ENCODE results near the gene BTN3A1. TPM values are rescaled to one million over a fixed set of nuclear protein-coding genes. Genes with fewer than 3 reads are reported as not detected.
"Not testable (repeated sequence)": the region's sequence is repeated elsewhere in the genome, so short reads cannot be mapped to it uniquely, and the experiment has no call there.

The BTN3A1 gene
- polyA plus RNA-seq (2014; cell fraction: cytosol; rRNA removed): 0.12 TPM in 1 of 2 replicates, not detected in the other
- 0.08 and 0.46 TPM in 2 replicates for polyA plus RNA-seq (2014; cell fraction: nucleus; rRNA removed)

DNA sequence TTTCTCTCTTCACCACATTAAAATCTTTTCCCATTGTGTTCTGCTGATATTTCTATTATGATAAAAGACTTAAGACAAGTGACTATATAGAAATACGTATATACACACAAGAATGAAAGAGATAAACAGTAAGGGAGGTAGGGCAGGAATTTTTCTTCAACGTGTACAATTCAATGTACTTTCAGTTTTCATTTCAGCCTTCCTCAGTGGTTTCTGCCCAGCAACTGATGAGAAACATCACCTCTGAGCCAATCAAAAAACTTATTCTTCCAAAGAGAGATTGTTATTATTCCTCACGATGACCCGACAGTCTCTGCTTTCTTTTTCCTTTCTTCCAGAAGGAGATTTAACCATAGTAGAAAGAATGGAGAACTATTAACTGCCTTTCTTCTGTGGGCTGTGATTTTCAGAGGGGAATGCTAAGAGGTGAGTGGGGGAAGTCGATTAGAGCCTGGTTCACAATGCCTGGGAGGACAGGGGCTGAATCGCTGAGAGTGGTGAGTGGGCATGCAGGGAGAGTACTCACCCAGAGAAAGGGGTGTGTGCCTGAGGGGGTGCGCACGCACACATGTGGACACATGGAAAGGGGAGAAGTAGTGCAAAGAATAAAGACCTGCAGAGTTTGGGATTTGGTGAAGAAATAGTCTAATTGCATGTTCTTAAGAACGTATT lies at the start of gene BTN3A1:
BTN3A1 (plus strand) TSS at position 289 of the 672 bp plus-strand sequence. CDS start 3,289 bp downstream, outside the sequence.
- DNase-seq (ENCODE audit: low spot score): peak; percentile 44

DNA sequence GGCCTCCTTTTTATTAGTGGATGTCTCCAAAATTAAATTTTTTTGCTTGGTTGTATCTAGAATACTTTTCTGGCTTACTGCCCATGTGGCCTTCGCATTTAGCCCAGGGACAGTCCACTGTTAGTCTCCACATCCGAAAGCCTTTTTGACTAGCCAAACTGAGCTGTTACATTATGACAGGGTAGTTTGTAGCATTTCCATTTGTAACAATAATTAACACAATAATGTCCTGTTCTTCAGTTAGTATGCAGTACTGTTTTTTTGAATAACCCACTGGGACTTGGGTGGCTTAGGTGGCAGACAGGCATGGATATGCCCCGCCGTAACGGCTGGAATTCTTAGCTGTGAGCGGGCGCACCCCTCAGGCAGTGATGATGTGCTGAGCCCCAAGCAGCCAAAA lies 49.8 kb upstream of the BTN3A1 start:
- no peak for DNase-seq (ENCODE audit: low spot score)

DNA sequence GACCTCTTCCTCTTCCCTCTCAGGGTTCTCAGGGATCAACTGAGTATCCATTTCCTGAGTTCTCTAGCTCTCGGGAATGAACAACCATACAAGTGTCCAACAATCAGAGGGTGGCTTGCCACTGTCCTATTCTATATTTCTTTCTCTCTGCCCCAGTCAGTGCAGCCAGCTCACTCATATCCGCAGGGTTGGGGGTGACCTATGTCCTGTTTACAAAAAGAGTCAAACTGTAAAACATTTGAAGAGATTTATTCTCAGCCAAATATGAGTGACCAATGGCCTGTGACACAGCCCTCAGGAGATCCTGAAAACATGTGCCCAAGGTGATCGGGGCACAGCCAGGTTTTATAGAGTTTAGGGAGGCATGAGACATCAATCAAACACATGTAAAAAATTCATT lies 47.9 kb upstream of the BTN3A1 start:
- DNase-seq (ENCODE audit: low spot score): no peak

DNA sequence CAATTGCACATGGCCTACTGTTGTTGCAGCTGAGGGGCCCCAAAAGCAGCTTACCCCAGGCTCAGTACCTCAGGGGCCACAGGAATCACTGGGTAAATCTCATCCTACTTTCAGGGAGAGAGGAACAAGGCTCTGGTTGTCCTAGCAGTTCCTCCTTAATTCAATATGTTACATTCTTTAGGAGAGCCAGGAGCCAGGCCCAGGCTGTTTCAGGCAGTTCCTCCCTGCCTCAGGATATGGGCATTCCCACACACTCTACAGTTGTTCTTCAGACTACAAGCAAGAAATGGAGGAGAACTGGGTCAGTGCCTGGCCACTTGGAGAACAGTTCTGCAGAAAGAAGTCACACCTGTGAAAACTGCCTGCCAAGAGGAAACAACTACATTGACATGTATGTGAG lies 46.7 kb upstream of the BTN3A1 start:
- DNase-seq (ENCODE audit: low spot score): no peak

DNA sequence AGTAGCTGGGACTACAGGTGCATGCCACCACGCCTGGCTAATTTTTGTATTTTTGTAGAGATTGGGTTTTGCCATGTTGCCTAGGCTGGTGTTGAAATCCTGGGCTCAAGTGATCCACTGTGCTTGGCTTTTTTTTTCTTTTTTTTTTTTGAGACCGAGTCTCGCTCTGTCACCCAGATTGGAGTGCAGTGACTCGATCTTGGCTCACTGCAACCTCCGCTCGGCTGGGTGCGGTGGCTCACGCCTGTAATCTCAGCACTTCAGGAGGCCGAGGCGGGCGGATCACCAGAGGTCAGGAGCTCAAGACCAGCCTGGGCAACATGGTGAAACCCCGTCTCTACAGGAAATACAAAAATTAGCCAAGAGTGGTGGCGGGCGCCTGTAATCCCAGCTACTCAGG lies 44.5 kb upstream of the BTN3A1 start:
- DNase-seq (ENCODE audit: low spot score): not testable (repeated sequence)

DNA sequence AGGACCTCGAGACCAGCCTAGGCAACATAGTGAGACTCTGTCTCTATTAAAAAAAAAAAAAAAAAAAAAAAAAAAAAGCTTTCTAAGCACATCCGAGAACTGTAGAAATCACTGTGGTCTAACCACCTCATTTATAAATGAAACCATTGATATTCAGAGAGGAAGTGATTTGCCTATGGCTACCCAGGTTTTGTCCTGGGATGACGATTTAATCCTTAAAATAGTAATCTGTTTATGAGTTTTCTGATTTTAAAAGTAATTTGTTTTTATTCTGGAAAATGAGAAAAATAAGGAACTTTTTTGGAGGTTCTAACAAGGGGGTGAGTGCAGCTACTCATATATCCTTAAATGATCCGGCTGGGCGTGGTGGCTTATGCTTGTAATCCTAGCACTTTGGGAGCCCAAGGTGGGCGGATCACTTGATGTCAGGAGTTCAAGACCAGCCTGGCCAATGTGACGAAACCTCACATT lies 43.5 kb upstream of the BTN3A1 start:
- DNase-seq (ENCODE audit: low spot score): no peak

DNA sequence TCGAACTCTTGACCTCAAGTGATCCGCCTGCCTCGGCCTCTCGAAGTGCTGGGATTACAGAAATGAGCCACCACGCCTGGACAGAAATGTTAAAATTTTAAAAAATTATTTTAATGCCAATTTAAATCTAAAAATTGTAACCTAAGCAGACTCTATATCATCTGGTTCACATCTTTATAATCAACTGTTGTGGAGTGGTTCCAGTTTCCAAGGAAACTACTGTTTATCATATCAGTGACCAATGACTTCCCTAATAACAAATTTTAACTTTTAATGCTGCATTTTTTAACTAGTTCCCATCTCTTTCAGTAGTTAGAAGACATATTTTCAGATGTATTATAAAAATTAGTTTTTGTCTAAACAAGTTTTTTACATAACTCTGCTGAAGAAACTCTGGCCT lies 42.3 kb upstream of the BTN3A1 start:
- no peak for DNase-seq (ENCODE audit: low spot score)

DNA sequence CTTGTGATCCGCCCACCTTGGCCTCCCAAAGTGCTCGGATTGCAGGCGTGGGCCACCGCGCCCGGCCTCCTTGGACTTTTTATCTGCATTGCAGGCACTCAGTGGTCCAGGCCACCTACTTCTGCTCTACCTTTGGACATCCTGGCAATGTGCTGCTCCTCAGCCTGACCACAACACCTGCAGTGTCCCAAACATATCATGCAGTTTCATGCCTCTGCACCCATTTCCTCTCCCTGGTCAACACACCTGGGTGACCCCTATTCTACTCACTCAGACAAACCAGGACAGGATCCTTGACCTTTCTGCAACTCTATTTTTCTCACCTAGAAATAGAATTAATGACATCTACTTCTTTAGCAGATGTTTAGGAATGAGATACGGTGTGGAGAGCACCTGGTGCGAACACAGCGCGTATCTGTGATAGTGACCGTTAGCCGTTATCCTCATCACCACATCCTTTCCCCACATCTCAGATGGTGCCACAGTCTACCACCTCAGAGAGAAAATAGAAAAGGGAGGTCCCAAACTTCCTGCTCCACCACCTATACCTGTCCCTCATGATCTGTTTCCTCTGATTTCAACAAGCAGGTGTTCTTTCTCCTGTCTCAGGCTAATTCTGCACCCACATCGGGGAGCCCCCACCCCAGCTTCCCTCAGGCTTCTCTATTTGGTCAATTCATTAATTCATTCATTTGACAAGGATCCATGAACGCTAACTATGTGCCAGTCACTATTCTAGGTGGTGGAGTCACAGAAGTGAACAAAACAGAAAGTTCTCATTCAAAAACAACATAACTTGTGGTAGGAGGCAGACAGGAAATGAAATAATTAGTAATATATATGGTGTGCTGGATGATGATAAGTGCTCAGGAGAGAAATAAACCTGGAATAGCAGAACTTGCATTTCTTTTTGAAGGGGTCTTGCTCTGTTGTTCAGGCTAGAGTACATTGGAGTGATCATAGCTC lies 41.3 kb upstream of the BTN3A1 start:
- no peak for DNase-seq (ENCODE audit: low spot score)

DNA sequence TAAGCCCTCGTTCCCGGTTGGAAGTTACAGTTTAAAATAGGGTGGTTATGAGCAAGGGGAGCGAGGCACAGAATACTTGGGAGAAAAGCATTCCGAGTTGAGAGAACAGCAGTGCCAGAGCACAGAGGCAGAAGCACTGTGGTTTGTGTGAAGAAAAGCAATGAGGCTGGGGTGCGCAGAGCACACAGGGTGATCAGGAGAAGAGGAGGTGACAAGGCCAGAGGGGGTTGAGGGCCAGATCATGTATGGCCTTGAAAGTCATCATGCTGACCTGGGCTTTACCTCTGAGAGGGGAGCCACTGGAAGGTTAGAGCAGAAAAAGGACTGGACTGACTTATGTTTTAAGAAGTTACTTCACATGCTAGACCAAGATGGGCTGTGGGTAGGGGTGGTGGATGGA lies 40.5 kb upstream of the BTN3A1 start:
- DNase-seq (ENCODE audit: low spot score): no peak

DNA sequence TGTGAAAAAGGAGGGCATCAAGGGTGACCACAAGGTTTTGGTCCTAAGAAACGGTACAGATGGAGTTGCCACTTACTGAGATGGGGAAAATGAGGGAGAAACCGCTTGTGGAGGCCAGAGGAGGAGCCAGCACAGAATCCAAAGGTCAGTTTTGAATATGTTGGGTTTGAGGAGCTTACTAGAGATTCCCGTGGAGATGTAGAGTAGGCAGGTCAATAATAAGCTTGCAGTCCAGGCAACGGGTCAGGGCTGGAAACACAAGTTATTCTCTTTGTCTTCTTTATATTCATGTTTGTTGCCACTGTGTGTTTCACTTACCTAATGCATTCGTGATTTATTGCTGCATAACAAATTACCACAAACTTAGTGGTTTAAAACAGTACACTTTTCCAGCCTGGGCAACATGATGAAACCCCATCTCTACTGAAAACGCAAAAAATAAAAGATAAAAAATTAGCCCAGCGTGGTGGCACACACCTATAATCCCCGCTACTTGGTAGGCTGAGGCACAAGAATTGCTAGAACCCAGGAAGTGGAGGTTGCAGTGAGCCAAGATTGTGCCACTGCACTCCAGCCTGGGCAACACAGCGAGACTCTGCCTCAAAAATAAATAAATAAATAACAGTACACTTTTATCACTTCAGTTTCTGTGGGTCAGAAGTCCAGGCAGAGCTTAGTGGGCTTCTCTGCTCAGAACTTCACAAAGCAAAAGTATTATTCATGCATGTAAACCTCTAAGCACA lies 39.8 kb upstream of the BTN3A1 start:
- DNase-seq (ENCODE audit: low spot score): no peak

DNA sequence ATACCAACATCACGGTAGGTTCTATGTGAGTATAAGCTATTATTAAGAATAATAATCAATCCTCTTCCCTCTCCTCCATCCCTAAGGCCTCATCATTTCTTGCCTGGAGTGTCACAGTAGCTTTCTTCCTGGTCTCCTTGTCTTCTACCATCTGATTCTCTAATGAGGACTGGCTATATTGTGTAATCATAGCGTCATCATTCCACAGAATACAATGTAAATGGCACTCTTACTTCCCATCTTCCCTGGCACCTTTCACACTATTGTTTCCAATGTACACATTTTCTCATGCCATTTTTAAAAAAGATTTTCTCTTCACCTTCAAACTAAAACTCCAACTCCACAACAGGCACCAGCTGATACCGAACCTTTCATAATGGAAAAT lies 39.2 kb upstream of the BTN3A1 start:
- DNase-seq (ENCODE audit: low spot score): no peak

DNA sequence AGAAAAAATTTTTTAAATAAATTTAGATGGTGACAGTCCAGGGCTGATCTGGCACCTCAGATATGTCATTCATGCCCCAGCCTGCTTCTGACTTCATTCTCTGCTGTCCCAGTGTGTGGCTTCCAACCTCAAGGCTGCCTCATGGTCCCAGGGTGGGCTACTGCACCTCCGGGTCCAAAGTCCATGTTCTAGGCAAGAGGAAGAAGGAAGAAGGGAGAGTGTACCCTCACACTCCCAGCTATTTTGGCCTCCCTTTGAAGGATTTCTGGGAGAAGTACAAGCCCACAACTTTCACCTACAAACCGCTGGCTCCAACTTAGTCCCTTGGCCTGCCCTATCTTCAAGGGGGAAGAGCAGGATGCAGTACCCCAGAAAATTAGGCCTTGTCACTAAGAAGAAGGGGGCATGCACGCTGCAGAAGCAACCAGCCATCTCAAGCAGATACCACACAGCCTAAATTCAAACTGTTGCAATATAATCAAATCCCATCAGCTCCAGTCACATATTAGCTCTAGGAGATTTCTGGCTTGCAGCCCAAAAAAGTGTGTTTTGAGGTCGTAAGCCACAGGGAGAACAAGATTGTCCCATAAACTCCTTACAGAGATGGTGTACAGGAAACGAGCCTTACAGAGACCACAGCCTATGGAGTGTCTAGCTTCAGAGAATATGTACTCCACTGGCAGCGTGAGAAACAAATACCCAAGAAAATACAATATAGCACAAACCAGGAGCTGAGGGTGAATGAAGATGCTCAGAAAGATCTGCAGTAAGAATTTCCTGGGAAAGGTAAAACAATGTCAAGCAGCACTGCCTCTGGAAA lies 38.0 kb upstream of the BTN3A1 start:
- no peak for DNase-seq (ENCODE audit: low spot score)

DNA sequence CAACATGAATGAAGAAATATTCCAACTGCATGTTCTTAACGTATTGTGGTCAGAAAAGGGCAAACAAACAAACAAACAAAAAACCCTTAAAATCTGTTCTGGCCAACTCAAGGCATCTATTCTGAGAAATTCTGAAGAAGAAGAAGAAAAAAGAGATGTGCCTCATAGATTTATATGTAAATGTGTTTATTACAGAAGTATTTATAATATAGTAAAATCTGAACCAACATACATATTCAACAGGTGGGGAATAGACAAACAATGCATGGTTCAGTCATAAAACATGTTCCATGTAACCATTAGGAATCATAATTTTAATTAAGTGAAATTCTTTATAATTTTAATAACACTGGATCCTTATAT lies 36.5 kb upstream of the BTN3A1 start:
- no peak for DNase-seq (ENCODE audit: low spot score)

DNA sequence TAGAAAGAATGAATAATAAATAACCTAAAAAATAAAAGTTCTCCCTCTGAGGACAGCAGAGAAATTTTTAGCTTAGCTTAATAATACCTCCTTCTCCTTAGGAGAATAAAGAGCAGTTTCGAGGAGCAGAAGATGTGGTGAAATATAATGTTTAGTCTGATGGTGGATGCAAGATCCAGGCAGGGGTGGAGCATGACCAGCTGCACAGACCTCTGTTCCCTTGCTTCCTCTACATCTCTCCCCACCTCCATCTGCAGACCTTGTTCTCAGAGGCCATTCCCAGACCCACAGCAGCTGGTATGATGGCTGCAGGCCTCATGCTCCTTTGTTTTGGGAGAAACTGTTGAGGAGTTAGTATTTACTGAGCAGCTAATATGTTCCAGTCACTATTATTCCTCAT lies 35.6 kb upstream of the BTN3A1 start:
- no peak for DNase-seq (ENCODE audit: low spot score)

DNA sequence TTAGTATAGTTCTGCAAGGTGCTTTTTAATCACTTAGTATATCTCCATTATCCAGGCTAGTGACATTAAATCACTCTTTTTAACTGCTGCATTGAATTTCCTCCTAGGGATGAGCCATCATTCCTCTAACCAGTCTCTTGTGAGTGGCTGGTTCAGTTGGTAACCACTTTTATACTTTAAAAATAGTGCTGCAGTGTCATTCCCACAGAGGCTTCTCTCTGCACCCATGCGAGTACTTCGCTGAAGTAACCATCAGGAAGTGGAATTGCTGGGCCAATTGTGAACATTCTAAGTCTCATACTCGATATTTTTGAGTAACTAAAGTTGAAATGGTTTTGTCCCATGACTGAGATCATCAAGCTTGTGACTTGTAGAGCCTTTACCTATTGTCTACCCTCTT lies 35.0 kb upstream of the BTN3A1 start:
- DNase-seq (ENCODE audit: low spot score): no peak

DNA sequence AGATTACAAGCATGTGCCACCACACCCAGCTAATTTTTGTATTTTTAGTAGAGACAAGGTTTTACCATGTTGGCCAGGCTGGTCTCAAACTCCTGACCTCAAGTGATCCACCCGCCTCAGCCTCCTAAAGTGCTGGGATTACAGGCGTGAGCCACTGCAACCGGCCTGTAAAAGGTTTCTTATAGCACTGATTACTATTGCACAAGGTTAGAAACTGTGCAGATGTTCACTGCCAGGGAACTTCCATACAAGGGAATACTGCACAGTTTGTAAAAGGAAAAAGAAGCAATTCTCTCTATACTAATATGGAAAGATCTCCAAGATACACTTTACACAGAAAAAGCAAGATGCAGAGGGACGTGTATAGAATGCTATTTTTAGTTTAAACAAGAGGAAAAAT lies 30.3 kb upstream of the BTN3A1 start:
- DNase-seq (ENCODE audit: low spot score): not testable (repeated sequence)

DNA sequence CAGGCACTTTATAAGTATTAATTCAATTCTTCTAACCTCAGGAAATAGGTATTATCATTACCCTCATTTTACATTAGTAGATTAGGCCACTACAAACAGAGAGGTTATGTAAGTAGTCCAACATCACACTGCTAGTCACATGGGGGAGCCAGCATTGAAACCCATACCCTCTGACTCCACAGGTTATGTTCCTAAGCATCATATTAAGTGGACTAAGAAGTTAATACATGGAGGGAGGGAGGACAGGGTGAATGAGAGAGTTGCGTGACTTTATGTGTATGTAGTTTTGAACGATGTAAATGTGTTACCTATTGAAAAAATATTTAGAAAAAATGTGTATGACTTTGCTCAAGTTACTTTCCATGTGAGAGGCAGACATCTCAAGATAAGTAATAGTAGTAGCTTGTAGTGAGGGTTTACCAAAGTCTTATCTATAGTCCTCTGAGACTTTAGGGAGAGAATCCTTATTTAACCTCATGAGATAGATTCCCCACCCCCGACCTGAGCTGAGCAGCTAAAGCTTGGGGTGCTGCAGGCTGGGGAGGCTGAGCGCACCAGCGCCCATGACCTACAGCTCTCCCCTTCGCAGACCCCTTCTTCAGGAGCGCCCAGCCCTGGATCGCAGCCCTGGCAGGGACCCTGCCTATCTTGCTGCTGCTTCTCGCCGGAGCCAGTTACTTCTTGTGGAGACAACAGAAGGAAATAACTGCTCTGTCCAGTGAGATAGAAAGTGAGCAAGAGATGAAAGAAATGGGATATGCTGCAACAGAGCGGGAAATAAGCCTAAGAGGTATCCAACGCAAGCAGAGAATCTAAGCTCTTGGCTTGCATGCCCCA lies 29.5 kb upstream of the BTN3A1 start:
- no peak for DNase-seq (ENCODE audit: low spot score)

DNA sequence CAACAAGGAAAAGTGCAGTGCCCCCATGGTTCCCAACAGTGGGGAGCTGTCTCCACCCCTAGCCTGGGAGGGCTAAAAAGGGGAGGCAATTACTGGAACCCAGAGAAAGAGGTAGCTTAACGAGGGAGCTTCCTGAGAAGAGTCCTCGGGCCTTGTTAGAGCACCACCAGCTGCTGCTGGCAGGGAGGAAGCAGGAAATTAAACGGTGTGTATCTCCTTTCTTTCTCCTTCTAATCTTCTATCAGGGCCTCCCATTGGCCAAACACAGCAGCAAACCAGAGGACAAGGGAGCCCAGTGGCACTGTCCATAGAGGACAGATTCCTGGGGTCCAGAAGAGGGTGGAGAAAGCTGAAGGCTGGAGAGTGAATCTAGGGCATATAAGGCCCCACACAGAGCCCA lies 26.8 kb upstream of the BTN3A1 start:
- DNase-seq (ENCODE audit: low spot score): no peak

DNA sequence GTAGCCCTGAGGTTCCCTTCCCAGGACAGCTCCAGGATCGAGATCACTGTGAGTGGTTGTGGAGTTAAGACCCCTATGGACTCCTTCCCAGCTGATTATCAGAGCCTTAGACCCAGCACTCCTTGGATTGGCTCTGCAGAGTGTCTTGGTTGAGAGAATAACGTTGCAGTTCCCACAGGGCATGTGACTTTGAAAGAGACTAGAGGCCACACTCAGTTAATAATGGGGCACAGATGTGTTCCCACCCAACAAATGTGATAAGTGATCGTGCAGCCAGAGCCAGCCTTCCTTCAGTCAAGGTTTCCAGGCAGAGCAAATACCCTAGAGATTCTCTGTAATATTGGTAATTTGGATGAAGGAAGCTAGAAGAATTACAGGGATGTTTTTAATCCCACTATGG lies 24.4 kb upstream of the BTN3A1 start:
- no peak for DNase-seq (ENCODE audit: low spot score)

DNA sequence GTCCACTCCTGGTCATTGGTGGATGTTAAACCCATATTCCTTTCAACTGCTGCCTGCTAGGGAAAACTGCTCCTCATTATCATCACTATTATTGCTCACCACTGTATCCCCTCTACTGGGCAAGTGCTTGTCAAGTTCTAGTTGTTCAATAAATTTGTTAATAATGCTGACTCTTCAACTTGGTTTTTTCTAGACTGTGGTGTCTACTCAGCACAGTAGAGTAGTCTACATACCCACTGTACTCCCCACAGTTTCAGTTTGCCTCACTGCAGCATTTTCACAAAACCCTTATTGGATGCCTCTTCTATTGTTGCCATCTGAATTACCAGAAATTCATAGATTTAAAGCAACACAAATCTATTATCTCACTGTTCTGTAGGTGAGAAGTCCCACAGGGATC lies 23.9 kb upstream of the BTN3A1 start:
- DNase-seq (ENCODE audit: low spot score): not testable (repeated sequence)

Data from SK-N-DZ (cell line).